ENCODE measurements around the gene ECSCR.

The ECSCR gene

GRCh38 chr5:139457653-139458306 is 4.8 kb downstream of the ECSCR start:
- no peak overlapping the region for H3K27ac ChIP-seq
- DNase-seq: no peak
- no peak for TF ChIP-seq CTCF (IDR thresholded peaks at IDR 0.05; ENCODE audit: low read depth, low read length)
- H3K36me3 ChIP-seq: no peaks in the 10 kb centered on the region
- no peaks in the 10 kb centered on the region for H3K9me3 ChIP-seq (ENCODE audit: severe bottlenecking)
- no peaks in the 10 kb centered on the region for H3K27me3 ChIP-seq (ENCODE audit: insufficient read depth, low read depth, severe bottlenecking)
- H3K4me3 ChIP-seq (ENCODE audit: low read depth, low read length): no peak overlapping the region

- Histone ChIP-seq H3K4me3 (ENCODE audit: low read depth, low read length) (no peak overlapping the region), H3K27me3 (ENCODE audit: insufficient read depth, low read depth, severe bottlenecking) (no peaks in the 10 kb centered on the region), H3K36me3 (no peaks in the 10 kb centered on the region), H3K9me3 (ENCODE audit: severe bottlenecking) (no peaks in the 10 kb centered on the region), H3K27ac (no peak overlapping the region)
- DNase-seq: no peak
- no peak for TF ChIP-seq CTCF (IDR thresholded peaks at IDR 0.05; ENCODE audit: low read depth, low read length)
These were observed 5.3 kb downstream of the ECSCR start for GRCh38 chr5:139457241-139457640.

- Histone ChIP-seq H3K27me3 (ENCODE audit: insufficient read depth, low read depth, severe bottlenecking) (no peaks in the 10 kb centered on the region), H3K27ac (no peak overlapping the region), H3K4me3 (ENCODE audit: low read depth, low read length) (no peak overlapping the region), H3K36me3 (no peaks in the 10 kb centered on the region), H3K9me3 (ENCODE audit: severe bottlenecking) (no peaks in the 10 kb centered on the region)
- no peak for DNase-seq
- no peak for TF ChIP-seq CTCF (IDR thresholded peaks at IDR 0.05; ENCODE audit: low read depth, low read length)
These were observed 5.8 kb downstream of the ECSCR start for GRCh38 chr5:139456776-139457175.

GRCh38 chr5:139454568-139455290 is 7.8 kb downstream of the ECSCR start:
- no peak overlapping the region for H3K4me3 ChIP-seq (ENCODE audit: low read depth, low read length)
- H3K36me3 ChIP-seq: no peaks in the 10 kb centered on the region
- H3K27ac ChIP-seq: no peak overlapping the region
- no peaks in the 10 kb centered on the region for H3K27me3 ChIP-seq (ENCODE audit: insufficient read depth, low read depth, severe bottlenecking)
- no peaks in the 10 kb centered on the region for H3K9me3 ChIP-seq (ENCODE audit: severe bottlenecking)
- TF ChIP-seq CTCF (IDR thresholded peaks at IDR 0.05; ENCODE audit: low read depth, low read length): no peak
- DNase-seq: no peak

GRCh38 chr5:139453683-139454567 is 8.6 kb downstream of the ECSCR start:
- H3K27ac ChIP-seq: no peak overlapping the region
- no peaks in the 10 kb centered on the region for H3K9me3 ChIP-seq (ENCODE audit: severe bottlenecking)
- no peaks in the 10 kb centered on the region for H3K27me3 ChIP-seq (ENCODE audit: insufficient read depth, low read depth, severe bottlenecking)
- DNase-seq: no peak
- H3K36me3 ChIP-seq: no peaks in the 10 kb centered on the region
- no peak for TF ChIP-seq CTCF (IDR thresholded peaks at IDR 0.05; ENCODE audit: low read depth, low read length)
- H3K4me3 ChIP-seq (ENCODE audit: low read depth, low read length): no peak overlapping the region

Data from WERI-Rb-1 (cell line).